ENCODE results near the gene CDH22.
A peak's percentile ranks its signal among the peaks of the same experiment; 100 is the strongest.

The CDH22 gene

GRCh38 chr20:46203510-46203837 lies 104.8 kb downstream of the CDH22 start:
- no peak overlapping the region for H3K4me3 ChIP-seq (ENCODE audit: low read depth, low read length)
- H3K9me3 ChIP-seq (ENCODE audit: control insufficient read depth, low read length) = no peaks in the 10 kb centered on the region
- H2AFZ ChIP-seq = no peak overlapping the region
- no peaks in the 10 kb centered on the region for H3K79me2 ChIP-seq
- H3K27me3 ChIP-seq (ENCODE audit: control insufficient read depth, insufficient read depth, low read length) = no peaks in the 10 kb centered on the region
- no peak overlapping the region for H3K4me2 ChIP-seq (ENCODE audit: low read length)
- no peak overlapping the region for H3K27ac ChIP-seq
- TF ChIP-seq CTCF (IDR thresholded peaks at IDR 0.05) = no peak
- no peak overlapping the region for H3K9ac ChIP-seq
- peaks cover 10% of the 10 kb centered on the region for H3K4me1 ChIP-seq
- no peaks in the 10 kb centered on the region for H3K36me3 ChIP-seq (ENCODE audit: control insufficient read depth, insufficient read depth, low read length)

DNA sequence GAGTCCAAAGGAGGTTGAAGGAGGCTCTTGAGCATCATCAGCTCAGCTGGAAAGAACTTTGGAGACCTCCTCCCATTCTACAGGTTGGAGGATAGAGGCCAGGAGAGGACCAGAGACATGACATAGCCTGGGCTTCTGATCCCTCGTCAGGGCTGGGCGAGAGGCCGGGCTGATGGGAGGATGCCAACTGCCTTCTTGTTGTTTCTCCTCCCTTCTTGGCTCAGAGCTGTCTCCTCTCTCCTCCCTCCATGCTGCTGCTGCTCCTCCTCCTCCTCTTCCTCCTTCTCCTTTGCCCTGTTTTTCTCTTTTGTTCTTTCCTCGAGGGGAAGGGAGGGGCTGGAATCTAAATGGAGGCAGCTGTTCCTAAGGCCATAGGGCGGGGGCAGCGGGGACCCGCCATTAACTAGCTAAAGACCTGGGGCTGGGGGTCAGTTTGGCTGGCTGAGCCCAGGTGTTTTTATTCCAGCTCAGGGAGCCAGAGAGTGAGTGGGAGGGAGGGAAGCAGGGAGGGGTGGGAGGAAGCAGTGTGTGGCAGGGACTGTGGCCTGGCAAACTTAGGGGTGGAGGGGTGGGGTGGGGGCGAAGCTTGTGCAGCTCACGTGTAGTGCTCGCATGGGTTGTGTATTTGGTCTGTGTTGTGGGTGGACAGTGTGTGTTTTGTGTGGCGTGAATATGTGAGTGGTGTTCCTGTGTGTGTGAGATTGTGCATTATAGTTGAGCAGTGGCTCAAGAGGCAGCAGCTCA lies 105.4 kb downstream of the CDH22 start:
- Histone ChIP-seq H3K4me2 (ENCODE audit: low read length) (no peak overlapping the region), H3K4me1 (peaks cover 10% of the 10 kb centered on the region), H3K79me2 (no peaks in the 10 kb centered on the region), H3K9ac (no peak overlapping the region), H3K9me3 (ENCODE audit: control insufficient read depth, low read length) (no peaks in the 10 kb centered on the region), H3K4me3 (ENCODE audit: low read depth, low read length) (no peak overlapping the region), H3K27me3 (ENCODE audit: control insufficient read depth, insufficient read depth, low read length) (no peaks in the 10 kb centered on the region), H3K36me3 (ENCODE audit: control insufficient read depth, insufficient read depth, low read length) (no peaks in the 10 kb centered on the region), H3K27ac (no peak overlapping the region), H2AFZ (peak overlapping the region; percentile 29)
- no peak for TF ChIP-seq CTCF (IDR thresholded peaks at IDR 0.05)

GRCh38 chr20:46200582-46201570 lies 107.4 kb downstream of the CDH22 start:
- peaks cover 7% of the 10 kb centered on the region for H3K4me1 ChIP-seq
- H3K27ac ChIP-seq = no peak overlapping the region
- H3K4me2 ChIP-seq (ENCODE audit: low read length) = no peak overlapping the region
- no peaks in the 10 kb centered on the region for H3K27me3 ChIP-seq (ENCODE audit: control insufficient read depth, insufficient read depth, low read length)
- H3K9me3 ChIP-seq (ENCODE audit: control insufficient read depth, low read length) = no peaks in the 10 kb centered on the region
- TF ChIP-seq CTCF (IDR thresholded peaks at IDR 0.05) = no peak
- no peaks in the 10 kb centered on the region for H3K36me3 ChIP-seq (ENCODE audit: control insufficient read depth, insufficient read depth, low read length)
- peak overlapping the region; percentile 38 for H2AFZ ChIP-seq
- no peaks in the 10 kb centered on the region for H3K79me2 ChIP-seq
- H3K4me3 ChIP-seq (ENCODE audit: low read depth, low read length) = no peak overlapping the region
- H3K9ac ChIP-seq = no peak overlapping the region

DNA sequence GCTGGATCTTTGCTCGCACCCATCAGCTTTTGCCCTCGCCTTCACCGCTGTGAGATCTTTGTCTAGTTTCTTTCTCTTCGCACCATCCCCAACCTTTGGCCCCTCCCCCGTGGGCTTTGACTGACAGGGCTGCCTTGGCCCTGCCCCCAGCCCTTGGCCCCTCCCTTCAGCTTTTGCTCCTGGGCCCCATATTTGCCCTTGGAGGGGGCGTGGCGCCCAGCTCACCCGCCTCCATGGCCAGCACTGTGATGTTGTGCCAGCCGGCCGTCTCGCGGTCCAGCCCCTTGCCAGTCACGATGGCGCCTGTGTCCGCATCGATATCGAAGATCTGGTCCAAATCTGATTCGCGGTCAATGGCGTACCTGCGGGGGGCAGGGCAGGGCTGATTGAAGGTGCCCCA lies 109.1 kb downstream of the CDH22 start:
- TF ChIP-seq CTCF (IDR thresholded peaks at IDR 0.05) = no peak
- Histone ChIP-seq H3K9me3 (ENCODE audit: control insufficient read depth, low read length) (no peaks in the 10 kb centered on the region), H3K4me3 (ENCODE audit: low read depth, low read length) (no peak overlapping the region), H3K27me3 (ENCODE audit: control insufficient read depth, insufficient read depth, low read length) (peaks cover 3% of the 10 kb centered on the region), H2AFZ (peak overlapping the region; percentile 73), H3K4me2 (ENCODE audit: low read length) (no peak overlapping the region), H3K4me1 (peaks cover 7% of the 10 kb centered on the region), H3K36me3 (ENCODE audit: control insufficient read depth, insufficient read depth, low read length) (no peaks in the 10 kb centered on the region), H3K27ac (no peak overlapping the region), H3K9ac (no peak overlapping the region), H3K79me2 (no peaks in the 10 kb centered on the region)

Data from parathyroid adenoma (tissue), 2 donors.